HEK293 (cell line): Measurements from ENCODE around the gene NNAT.
A peak's percentile ranks its signal among the peaks of the same experiment; 100 is the strongest.

Experiments used
- FEZF1 ChIP-seq: fragments of 450-650 bp; formaldehyde crosslinking; IDR thresholded peaks from 2 replicates; pipeline ENCODE4 v1.5.1; 2016; ENCODE audit warnings: missing biosample characterization, missing genetic modification characterization
- GLIS1 ChIP-seq: fragments of 450-650 bp; formaldehyde crosslinking; IDR thresholded peaks from 2 replicates; pipeline ENCODE4 v1.5.1; 2016; ENCODE audit warnings: missing biosample characterization, missing genetic modification characterization
- GLIS2 ChIP-seq: fragments of 450-650 bp; formaldehyde crosslinking; IDR thresholded peaks from 2 replicates; pipeline ENCODE4 v1.5.1; 2016; ENCODE audit warnings: missing biosample characterization, missing genetic modification characterization
- IKZF3 ChIP-seq: fragments of 450-650 bp; IDR thresholded peaks from 2 replicates; pipeline ENCODE4 v1.5.0; 2018; ENCODE audit warnings: missing biosample characterization, mild to moderate bottlenecking, missing genetic modification characterization, moderate library complexity
- KLF1 ChIP-seq: fragments of 450-650 bp; formaldehyde crosslinking; IDR thresholded peaks from 2 replicates; pipeline ENCODE4 v1.5.1; 2016; ENCODE audit warnings: missing biosample characterization, missing genetic modification characterization
- KLF17 ChIP-seq: fragments of 450-650 bp; formaldehyde crosslinking; IDR thresholded peaks from 2 replicates; pipeline ENCODE4 v1.5.1; 2016; ENCODE audit warnings: missing biosample characterization, missing genetic modification characterization
- KLF8 ChIP-seq: fragments of 450-650 bp; formaldehyde crosslinking; IDR thresholded peaks from 2 replicates; pipeline ENCODE4 v1.5.1; 2016; ENCODE audit warnings: missing biosample characterization, missing genetic modification characterization
- OSR2 ChIP-seq: fragments of 450-650 bp; formaldehyde crosslinking; IDR thresholded peaks from 2 replicates; pipeline ENCODE4 v1.5.1; 2016; ENCODE audit warnings: missing biosample characterization, missing genetic modification characterization
- PATZ1 ChIP-seq: fragments of 450-650 bp; formaldehyde crosslinking; IDR thresholded peaks from 2 replicates; pipeline ENCODE4 v1.5.1; 2016; ENCODE audit warnings: missing biosample characterization, missing genetic modification characterization
- SCRT1 ChIP-seq: fragments of 450-650 bp; formaldehyde crosslinking; IDR thresholded peaks from 2 replicates; pipeline ENCODE4 v1.5.1; 2016; ENCODE audit warnings: missing biosample characterization, missing genetic modification characterization, borderline replicate concordance
- ZBTB17 ChIP-seq: fragments of 450-650 bp; formaldehyde crosslinking; IDR thresholded peaks from 2 replicates; pipeline ENCODE4 v1.5.1; 2016; ENCODE audit warnings: missing biosample characterization, missing genetic modification characterization
- ZBTB20 ChIP-seq: fragments of 450-650 bp; formaldehyde crosslinking; IDR thresholded peaks from 2 replicates; pipeline ENCODE4 v1.5.1; 2016; ENCODE audit warnings: missing biosample characterization, missing genetic modification characterization
- ZBTB26 ChIP-seq: fragments of 450-650 bp; formaldehyde crosslinking; optimal IDR thresholded peaks from 2 replicates; pipeline ENCODE3; 2016; ENCODE audit warnings: missing biosample characterization, mild to moderate bottlenecking, missing genetic modification characterization
- ZBTB7A ChIP-seq: fragments of 450-650 bp; formaldehyde crosslinking; IDR thresholded peaks from 2 replicates; pipeline ENCODE4 v1.5.1; 2016; ENCODE audit warnings: low read depth, missing biosample characterization, missing genetic modification characterization
- ZEB2 ChIP-seq: fragments of 450-650 bp; formaldehyde crosslinking; IDR thresholded peaks from 2 replicates; pipeline ENCODE4 v1.5.1; 2016; ENCODE audit warnings: missing biosample characterization, missing genetic modification characterization
- ZFHX2 ChIP-seq: fragments of 450-650 bp; formaldehyde crosslinking; conservative IDR thresholded peaks from 2 replicates; pipeline ENCODE4 v1.5.1; 2016; ENCODE audit warnings: missing biosample characterization, missing genetic modification characterization
- ZIC2 ChIP-seq: fragments of 450-650 bp; formaldehyde crosslinking; IDR thresholded peaks from 2 replicates; pipeline ENCODE4 v1.5.1; 2016; ENCODE audit warnings: missing biosample characterization, missing genetic modification characterization
- ZNF121 ChIP-seq: fragments of 450-650 bp; formaldehyde crosslinking; IDR thresholded peaks from 2 replicates; pipeline ENCODE4 v1.5.1; 2016; ENCODE audit warnings: missing biosample characterization, missing genetic modification characterization
- ZNF169 ChIP-seq: fragments of 450-650 bp; formaldehyde crosslinking; IDR thresholded peaks from 2 replicates; pipeline ENCODE4 v1.5.1; 2016; ENCODE audit warnings: missing biosample characterization, missing genetic modification characterization
- ZNF18 ChIP-seq: fragments of 450-650 bp; formaldehyde crosslinking; IDR thresholded peaks from 2 replicates; pipeline ENCODE4 v1.5.1; 2016; ENCODE audit warnings: missing biosample characterization, missing genetic modification characterization
- ZNF211 ChIP-seq: fragments of 450-650 bp; formaldehyde crosslinking; IDR thresholded peaks from 2 replicates; pipeline ENCODE4 v1.5.1; 2016; ENCODE audit warnings: low read depth, missing biosample characterization, missing genetic modification characterization
- ZNF274 ChIP-seq, 2 experiments: fragments of 200-500 bp in 1 of 2; fragments of 450-650 bp in 1 of 2; sonication (Bioruptor generic) in 1 of 2; formaldehyde crosslinking in 1 of 2; IDR thresholded peaks; 2 replicates each; pipeline versions ENCODE4 v1.5.1 to v1.6.1; 2014 to 2016; ENCODE audit warnings: borderline replicate concordance in 1 of 2, inconsistent platforms in 1 of 2, low read length in 1 of 2, missing biosample characterization in 1 of 2, missing genetic modification characterization in 1 of 2
- ZNF280D ChIP-seq: fragments of 450-650 bp; formaldehyde crosslinking; IDR thresholded peaks from 2 replicates; pipeline ENCODE4 v1.5.1; 2016; ENCODE audit warnings: missing biosample characterization, missing genetic modification characterization
- ZNF311 ChIP-seq: fragments of 450-650 bp; formaldehyde crosslinking; IDR thresholded peaks from 2 replicates; pipeline ENCODE4 v1.5.1; 2017; ENCODE audit warnings: missing biosample characterization, missing genetic modification characterization, borderline replicate concordance
- ZNF37A ChIP-seq: fragments of 450-650 bp; IDR thresholded peaks from 2 replicates; pipeline ENCODE4 v1.5.1; 2018; ENCODE audit warnings: missing biosample characterization, missing genetic modification characterization
- ZNF404 ChIP-seq: fragments of 450-650 bp; formaldehyde crosslinking; IDR thresholded peaks from 2 replicates; pipeline ENCODE4 v1.5.1; 2017; ENCODE audit warnings: missing biosample characterization, missing genetic modification characterization
- ZNF600 ChIP-seq: fragments of 450-650 bp; formaldehyde crosslinking; IDR thresholded peaks from 2 replicates; pipeline ENCODE4 v1.5.1; 2016; ENCODE audit warnings: missing biosample characterization, missing genetic modification characterization
- ZNF629 ChIP-seq: fragments of 450-650 bp; formaldehyde crosslinking; IDR thresholded peaks from 2 replicates; pipeline ENCODE4 v1.5.1; 2017; ENCODE audit warnings: missing biosample characterization, missing genetic modification characterization
- ZNF701 ChIP-seq: fragments of 450-650 bp; formaldehyde crosslinking; IDR thresholded peaks from 2 replicates; pipeline ENCODE4 v1.5.1; 2016; ENCODE audit warnings: missing biosample characterization, missing genetic modification characterization
- ZNF776 ChIP-seq: fragments of 450-650 bp; formaldehyde crosslinking; IDR thresholded peaks from 2 replicates; pipeline ENCODE4 v1.5.0; 2017; ENCODE audit warnings: missing biosample characterization, missing genetic modification characterization, borderline replicate concordance
- ZNF830 ChIP-seq: fragments of 450-650 bp; IDR thresholded peaks from 2 replicates; pipeline ENCODE4 v1.5.0; 2018; ENCODE audit warnings: missing biosample characterization, missing genetic modification characterization, low read depth, mild to moderate bottlenecking, moderate library complexity
- ZSCAN30 ChIP-seq: fragments of 450-650 bp; IDR thresholded peaks from 2 replicates; pipeline ENCODE4 v1.5.1; 2018; ENCODE audit warnings: missing biosample characterization, mild to moderate bottlenecking, missing genetic modification characterization, moderate library complexity
- ZXDB ChIP-seq: fragments of 450-650 bp; formaldehyde crosslinking; IDR thresholded peaks from 2 replicates; pipeline ENCODE4 v1.5.1; 2016; ENCODE audit warnings: missing biosample characterization, missing genetic modification characterization

The NNAT gene

GRCh38 chr20:37526238-37526838 is 5.3 kb downstream of the NNAT start (continued):
- TF ChIP-seq PATZ1 (tag by site-specific recombination), result peak; percentile 31; the same call in 1 of the 2 replicates
- no peak for TF ChIP-seq FEZF1
- 0 out of 2 replicates have a peak, but pooled peaks have one; percentile 16 for TF ChIP-seq ZFHX2 (tag by site-specific recombination)
- TF ChIP-seq ZNF830 (tag by site-specific recombination), result no peak
- TF ChIP-seq KLF17 (tag by site-specific recombination), result no peak
- TF ChIP-seq KLF8 (tag by site-specific recombination), result no peak
- TF ChIP-seq ZNF121 (tag by site-specific recombination), result no peak
- TF ChIP-seq GLIS2 (tag by site-specific recombination), result peak; percentile 53
- TF ChIP-seq ZNF169, result no peak
- no peak for TF ChIP-seq SCRT1 (tag by site-specific recombination)
- TF ChIP-seq ZNF600 (tag by site-specific recombination), result peak; percentile 95
- no peak for TF ChIP-seq KLF1 (tag by site-specific recombination)
- TF ChIP-seq ZNF280D (tag by site-specific recombination), result no peak
- no peak for TF ChIP-seq OSR2 (tag by site-specific recombination)
- TF ChIP-seq ZNF274 (IDR thresholded peaks at IDR 0.05; ENCODE audit: low read length), result no peak
- no peak for TF ChIP-seq ZNF274 (tag by site-specific recombination; IDR thresholded peaks at IDR 0.05; ENCODE audit: borderline replicate concordance)
- TF ChIP-seq ZEB2 (tag by site-specific recombination), result peak; percentile 15; the same call in 1 of the 2 replicates
- TF ChIP-seq ZBTB20, result peak; percentile 94
- TF ChIP-seq ZBTB26 (tag by site-specific recombination), result no peak
- TF ChIP-seq ZNF18 (tag by site-specific recombination), result no peak
- peak; percentile 80 for TF ChIP-seq ZBTB17
- TF ChIP-seq ZNF311 (tag by site-specific recombination), result no peak
- TF ChIP-seq ZBTB7A (tag by site-specific recombination), result no peak
- no peak for TF ChIP-seq ZNF211
- no peak for TF ChIP-seq ZNF701 (tag by site-specific recombination)
- TF ChIP-seq GLIS1 (tag by site-specific recombination), result peak; percentile 97
- no peak for TF ChIP-seq ZXDB (tag by site-specific recombination)
- no peak for TF ChIP-seq ZSCAN30
- peak; percentile 91 for TF ChIP-seq ZIC2 (tag by site-specific recombination)
- no peak for TF ChIP-seq ZNF776 (tag by site-specific recombination)
- TF ChIP-seq IKZF3 (tag by site-specific recombination), result peak; percentile 63; the same call in 1 of the 2 replicates
- TF ChIP-seq ZNF404 (tag by site-specific recombination), result no peak
- no peak for TF ChIP-seq ZNF629 (tag by site-specific recombination)
- no peak for TF ChIP-seq ZNF37A
